GM19397 (cell line): Measurements from ENCODE around the gene PCDH1.

ENCODE experiments used
- ATAC-seq: cut with Tn5 transposase; IDR thresholded peaks from one replicate; pipeline ENCODE4 v1.9.1; 2021; ENCODE audit warnings: mild to moderate bottlenecking, moderate library complexity; ENCODE audit not compliant: unreplicated experiment

PCDH1 gene

DNA sequence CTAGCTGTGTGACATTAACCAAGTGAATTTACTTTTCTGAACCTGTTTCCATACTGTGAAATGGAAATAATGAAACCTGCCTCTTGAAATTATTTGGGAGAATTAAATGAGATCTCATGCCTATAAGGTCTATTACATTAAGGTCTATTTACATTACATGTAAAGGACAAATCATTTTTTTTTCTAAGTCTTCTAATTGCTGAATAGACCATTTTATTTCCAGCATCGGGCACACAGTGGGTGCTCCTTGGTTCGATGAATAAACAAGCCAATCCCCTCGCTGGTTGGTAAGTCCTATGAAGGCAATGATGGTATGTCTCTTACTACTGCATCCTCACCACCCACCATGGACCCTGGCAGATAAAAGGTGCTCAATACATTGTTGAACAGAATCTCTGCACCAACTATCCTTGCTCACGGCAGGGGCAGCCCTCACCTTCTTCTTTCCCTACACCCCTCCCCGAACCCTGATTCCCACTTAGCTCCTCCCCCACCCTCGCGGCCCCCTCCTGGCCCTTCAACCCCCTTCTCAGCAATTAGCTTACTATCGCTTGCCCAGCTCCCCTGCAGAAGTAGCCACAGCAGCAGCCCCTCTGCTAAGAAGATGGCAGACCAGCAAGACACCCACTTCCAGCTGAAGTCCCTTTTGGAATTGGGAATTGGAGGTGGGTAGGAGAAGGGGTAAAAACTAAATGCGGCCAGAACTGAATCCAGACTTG is 3.0 kb downstream of the PCDH1 start:
- no peak for ATAC-seq

- ATAC-seq, result no peak
These were observed 3.8 kb downstream of the PCDH1 start for GRCh38 chr5:141874262-141874964.

GRCh38 chr5:141873933-141874261 is 4.3 kb downstream of the PCDH1 start:
- no peak for ATAC-seq

DNA sequence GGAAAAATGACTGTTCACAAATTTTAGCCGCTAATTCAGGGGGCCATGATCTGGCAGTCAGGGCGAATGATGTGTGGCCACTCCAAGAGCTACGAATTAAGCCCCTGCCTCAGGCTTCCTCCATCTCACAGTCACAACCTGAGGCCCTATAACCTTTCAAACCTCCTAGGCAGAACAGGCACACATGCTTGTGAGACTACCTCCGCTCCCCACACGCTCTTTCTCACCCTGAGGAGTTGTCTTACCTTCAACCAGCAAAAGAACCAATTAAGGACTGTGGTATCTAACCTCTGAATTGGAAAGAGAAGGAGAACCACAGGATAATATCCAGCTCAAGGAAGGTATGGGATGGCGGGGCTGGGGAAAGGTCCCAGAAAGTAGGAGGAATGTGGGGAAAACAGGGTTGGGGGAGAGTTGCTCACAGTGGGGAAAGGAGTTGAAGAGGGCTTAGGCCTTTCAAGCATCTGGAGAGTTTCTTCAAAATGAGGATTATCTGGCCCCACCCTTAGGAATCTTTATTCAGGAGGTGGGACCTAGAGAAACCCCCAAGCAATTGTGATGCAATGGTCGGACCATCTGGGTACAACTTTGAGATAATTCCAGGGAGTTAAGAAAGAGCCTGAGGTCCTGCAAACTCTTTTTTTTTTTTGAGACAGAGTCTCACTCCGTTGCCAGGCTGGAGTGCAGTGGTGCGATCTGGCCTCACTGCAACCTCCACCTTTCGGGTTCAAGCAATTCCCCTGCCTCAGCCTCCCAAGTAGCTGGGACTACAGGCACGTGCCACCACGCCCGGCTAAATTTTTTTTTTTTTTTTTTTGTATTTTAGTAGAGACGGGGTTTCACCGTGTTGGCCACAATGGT is 5.5 kb downstream of the PCDH1 start:
- no peak for ATAC-seq

DNA sequence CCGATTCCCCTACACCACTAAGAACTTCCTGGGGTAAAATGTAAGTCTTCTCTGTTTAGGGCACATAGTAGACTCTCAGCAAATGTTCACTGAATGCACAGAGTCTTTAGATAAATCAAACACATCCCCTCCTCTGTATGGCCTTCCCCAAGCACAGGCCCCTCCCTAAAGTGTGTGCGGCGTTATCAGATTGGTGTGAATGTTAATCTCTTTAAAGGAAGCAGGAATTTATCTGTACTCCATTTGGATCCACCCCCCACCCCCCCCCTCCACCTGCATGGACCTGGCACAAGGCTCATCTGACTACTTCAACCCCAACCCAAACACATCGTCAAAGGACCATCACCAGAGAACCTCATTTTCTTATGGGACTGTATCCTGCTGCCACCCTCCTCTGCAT is 6.3 kb downstream of the PCDH1 start:
- ATAC-seq, result no peak

DNA sequence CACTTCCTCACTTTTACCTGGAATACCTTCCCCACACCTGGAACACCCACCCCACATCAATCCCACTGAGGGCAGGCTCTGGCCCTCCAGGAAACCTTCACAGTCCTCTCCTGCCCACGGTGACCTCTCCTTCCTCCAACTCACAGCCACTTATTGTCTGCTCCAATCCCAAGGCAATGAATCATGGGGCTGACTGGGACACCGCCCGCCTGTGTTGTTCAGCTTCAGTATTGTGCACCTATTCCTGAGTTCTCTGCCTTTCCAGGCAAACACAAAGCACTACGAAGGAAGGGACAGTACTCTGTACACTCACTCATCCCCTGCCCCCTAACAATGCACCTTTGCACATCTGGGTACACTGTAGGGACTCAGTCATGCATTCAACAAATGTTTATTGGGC is 7.3 kb downstream of the PCDH1 start:
- no peak for ATAC-seq

- ATAC-seq, result no peak
These were observed 8.0 kb downstream of the PCDH1 start for GRCh38 chr5:141870228-141870627.

- no peak for ATAC-seq
These were observed 8.7 kb downstream of the PCDH1 start for GRCh38 chr5:141869514-141869913.

DNA sequence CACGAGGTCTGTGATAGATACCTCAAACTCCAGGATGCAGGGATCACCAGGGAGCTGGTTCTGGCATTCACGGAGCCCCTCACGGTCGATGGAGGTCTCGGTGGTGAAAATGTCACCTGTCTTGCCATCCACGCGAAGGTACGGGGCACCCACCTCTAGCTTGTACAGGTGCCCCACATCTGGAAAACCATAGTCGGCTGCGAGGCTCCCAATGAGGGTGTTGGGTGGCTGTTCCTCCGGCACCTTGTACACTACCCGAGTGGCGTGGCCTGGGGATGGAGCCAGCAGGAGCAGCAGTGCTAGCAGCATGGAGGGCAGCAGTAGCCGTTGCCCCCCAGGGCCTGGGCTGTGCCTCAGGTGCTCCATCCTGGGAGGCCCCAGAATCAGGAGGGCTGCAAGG is 9.2 kb downstream of the PCDH1 start:
- ATAC-seq, result no peak

DNA sequence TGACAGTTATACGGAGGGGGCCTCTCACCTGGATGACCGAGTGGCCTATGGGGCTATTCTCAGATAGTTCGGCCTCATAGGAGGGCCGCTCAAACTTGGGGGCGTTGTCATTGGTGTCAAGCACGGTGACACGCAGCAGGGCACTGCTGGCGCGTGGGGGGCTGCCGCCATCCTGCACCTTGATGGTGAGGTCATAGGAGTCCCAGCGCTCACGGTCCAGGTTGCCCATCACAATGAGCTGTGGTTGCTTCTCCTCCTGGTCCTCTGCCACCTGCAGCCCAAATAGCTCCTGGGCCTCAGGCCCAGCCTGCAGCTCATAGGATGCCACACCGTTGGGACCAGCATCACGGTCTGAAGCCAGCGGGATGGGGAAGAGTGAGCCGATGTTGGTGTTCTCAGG is 9.7 kb downstream of the PCDH1 start:
- ATAC-seq, result no peak

- no peak for ATAC-seq
These were observed 10.6 kb downstream of the PCDH1 start for GRCh38 chr5:141867651-141868050.

DNA sequence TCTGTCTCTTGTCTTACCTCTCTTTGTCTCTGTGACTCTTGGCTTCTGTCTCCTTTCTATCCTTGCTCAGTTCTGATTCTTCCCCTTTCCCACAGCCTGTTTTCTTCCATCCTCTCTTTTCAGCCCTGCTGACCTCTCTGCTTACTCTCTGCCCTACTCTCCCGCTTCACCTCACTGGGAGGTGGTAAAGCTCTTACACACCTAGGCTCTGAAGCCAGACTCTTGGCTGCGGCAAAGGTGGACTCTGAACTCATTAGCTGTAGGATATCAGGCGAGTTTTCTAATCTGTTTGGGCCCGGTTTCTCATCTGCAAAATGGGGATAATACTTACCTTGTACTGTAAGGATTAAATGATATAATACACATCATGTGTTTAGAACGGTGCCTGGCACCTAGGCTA is 11.1 kb downstream of the PCDH1 start:
- ATAC-seq, result no peak

DNA sequence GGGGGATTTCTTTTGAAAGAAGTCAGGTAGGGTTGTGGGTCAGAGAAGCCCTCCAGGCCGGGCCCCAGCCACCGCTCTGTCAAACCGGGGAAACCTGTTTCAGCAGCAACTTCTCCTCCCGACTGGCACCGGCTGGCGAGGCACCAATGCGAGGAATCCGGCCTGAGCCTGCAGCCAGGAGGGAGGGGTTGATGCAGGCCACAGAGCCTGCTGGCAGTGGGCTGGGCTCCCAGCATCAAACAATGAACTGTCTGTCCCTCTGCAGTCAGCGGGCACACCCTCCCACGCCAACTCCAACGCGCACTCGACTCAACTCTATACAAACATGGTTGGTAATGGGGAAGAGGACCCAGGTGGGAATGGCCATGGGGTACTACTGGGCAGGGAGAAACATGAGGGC is 12.1 kb downstream of the PCDH1 start:
- no peak for ATAC-seq

GRCh38 chr5:141865406-141865805 is 12.8 kb downstream of the PCDH1 start:
- ATAC-seq, result no peak

DNA sequence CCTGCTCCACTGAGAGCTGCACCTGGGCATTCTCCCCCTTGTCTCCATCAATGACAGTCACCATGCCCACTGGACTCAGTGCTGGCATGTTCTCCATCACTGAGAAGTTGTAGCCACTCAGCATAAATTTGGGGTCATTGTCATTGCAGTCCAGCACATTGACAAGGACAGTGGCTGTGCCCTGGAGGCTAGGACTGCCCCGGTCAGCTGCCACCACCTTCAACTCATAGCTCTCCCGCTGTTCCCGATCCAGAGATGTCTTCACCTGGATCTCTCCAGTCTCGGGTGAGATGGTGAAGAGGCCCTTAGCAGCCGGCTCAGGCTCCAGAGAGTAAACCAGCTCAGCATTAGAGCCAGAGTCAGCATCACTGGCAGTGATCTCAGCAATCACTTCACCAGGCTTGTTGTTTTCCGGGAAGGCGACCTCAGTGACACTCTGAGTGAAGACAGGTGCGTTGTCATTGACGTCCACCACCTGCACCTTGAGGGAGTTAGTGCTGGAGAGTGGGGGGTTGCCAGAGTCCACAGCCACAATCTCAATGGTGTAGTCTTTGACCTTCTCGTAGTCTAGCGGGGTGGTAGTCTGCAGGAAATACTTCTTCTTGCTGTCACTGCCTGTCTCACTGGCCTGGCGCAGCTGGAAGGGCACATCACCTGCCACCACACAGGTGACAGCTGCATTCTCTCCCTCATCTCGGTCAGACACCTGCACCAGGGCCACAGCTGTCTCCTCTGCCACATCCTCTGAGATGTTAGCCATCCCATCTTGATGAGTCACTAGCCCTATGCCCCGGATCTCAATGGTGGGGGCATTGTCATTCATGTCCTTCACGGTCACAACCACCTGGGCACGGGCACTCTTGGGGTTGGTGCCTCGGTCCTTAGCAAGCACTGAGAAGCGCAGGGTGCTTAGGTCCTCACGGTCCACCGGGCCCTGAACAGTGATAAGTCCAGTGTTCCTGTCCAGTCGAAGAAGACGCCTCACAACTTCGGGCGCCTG is 13.5 kb downstream of the PCDH1 start:
- no peak for ATAC-seq

- ATAC-seq, result no peak
These were observed 14.5 kb downstream of the PCDH1 start for GRCh38 chr5:141863569-141864178.

DNA sequence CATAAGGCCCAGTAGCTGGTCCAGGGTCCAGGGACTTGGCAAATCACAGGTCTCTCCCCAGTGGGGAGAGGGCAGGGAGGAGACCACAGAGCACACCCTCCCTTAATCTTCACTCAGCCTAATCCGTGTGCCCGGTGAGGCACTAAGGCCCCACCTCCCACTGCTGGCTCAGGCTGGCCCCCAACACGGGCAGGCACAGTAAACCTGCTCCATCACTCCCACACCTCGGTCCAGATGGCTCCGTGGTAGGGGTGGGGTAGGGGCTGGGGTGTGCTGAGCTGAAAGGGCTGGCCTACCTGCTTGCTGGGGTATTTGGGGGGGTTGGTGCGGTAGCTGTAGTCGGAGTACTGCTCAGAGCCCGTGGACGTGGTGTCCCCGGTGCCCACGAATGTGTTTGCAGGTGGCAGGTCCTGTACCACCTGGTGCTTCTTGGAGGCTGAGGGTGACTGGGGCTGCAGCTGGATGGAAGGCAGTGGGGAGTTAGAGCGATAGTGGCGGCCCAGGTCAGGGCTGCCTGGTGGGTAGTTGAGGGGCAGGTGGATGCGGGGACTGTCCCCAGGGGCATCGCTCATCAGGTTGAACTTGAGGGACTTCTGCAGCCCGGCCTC is 15.2 kb downstream of the PCDH1 start:
- ATAC-seq, result no peak

- no peak for ATAC-seq
These were observed 17.0 kb downstream of the PCDH1 start for GRCh38 chr5:141861194-141861593.

DNA sequence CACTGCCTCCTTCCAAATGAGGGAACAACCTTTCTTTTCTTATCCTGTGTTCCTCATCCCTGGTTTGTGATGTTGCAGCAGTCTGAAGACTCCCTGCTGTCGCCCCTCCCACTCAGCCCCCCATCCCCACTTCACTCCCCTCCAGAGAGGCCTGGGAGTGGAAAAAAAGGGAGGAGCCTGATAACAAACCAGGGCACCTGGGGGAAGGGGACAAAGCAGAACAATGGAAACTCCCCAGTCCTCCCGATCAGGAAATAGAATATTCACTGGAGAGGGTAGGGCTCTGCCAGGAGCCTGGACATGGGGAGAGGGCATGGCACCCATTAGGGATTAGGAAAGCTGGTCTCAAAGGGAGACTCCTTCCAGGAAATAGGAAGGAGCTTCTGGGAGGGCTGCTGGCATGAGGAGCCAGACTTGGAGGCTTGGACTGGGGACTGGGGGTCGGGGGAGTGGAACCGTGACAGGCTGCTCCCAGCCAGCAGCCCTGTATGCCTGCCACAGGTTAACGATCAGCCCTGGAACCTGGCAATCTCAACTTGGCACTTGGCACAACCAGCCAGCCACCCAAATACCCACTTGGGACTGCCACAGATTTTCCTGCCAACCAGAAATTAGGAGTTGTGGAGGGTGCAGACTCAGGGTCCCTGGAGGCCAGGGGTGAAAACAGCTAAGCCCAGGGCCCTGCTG is 20.0 kb downstream of the PCDH1 start:
- no peak for ATAC-seq
